DMS114 treated with DMSO at 0.1 percent for 48 hours (cell line): ENCODE data around the gene KCTD12.

Source experiments
- DNase-seq: peaks from one replicate; lab custom pipeline; 2025; ENCODE audit not compliant: unreplicated experiment; lab: John Stamatoyannopoulos, UW

The KCTD12 gene

GRCh38 chr13:76888421-76888820 is 2.2 kb upstream of the KCTD12 start:
- DNase-seq, result no peak

GRCh38 chr13:76887076-76887563 is 915 bp upstream of the KCTD12 start:
- no peak for DNase-seq

GRCh38 chr13:76886005-76886291 is 257 bp downstream of the KCTD12 start:
- no peak for DNase-seq

- no peak for DNase-seq
Measured at GRCh38 chr13:76885203-76886004, 801 bp downstream of the KCTD12 start.

- DNase-seq, result no peak
Measured at GRCh38 chr13:76884907-76885202, 1.4 kb downstream of the KCTD12 start.

GRCh38 chr13:76884186-76884906 is 1.9 kb downstream of the KCTD12 start:
- DNase-seq, result no peak

- no peak for DNase-seq
Measured at GRCh38 chr13:76883236-76883635, 3.0 kb downstream of the KCTD12 start.

GRCh38 chr13:76882431-76882830 is 3.8 kb downstream of the KCTD12 start:
- no peak for DNase-seq

GRCh38 chr13:76879883-76880270 is 6.3 kb downstream of the KCTD12 start:
- no peak for DNase-seq

GRCh38 chr13:76879203-76879882 is 6.9 kb downstream of the KCTD12 start:
- no peak for DNase-seq

- no peak for DNase-seq
Measured at GRCh38 chr13:76878043-76878442, 8.2 kb downstream of the KCTD12 start.

- DNase-seq, result no peak
Measured at GRCh38 chr13:76875271-76875815, 10.9 kb downstream of the KCTD12 start.

GRCh38 chr13:76874479-76874878 is 11.7 kb downstream of the KCTD12 start:
- no peak for DNase-seq

GRCh38 chr13:76873445-76873844 is 12.8 kb downstream of the KCTD12 start:
- DNase-seq, result no peak

- DNase-seq, result no peak
Measured at GRCh38 chr13:76872675-76873074, 13.5 kb downstream of the KCTD12 start.

GRCh38 chr13:76871432-76871831 is 14.8 kb downstream of the KCTD12 start:
- no peak for DNase-seq

GRCh38 chr13:76868371-76868770 is 17.8 kb downstream of the KCTD12 start:
- no peak for DNase-seq

GRCh38 chr13:76865996-76866503 is 20.2 kb downstream of the KCTD12 start:
- no peak for DNase-seq

GRCh38 chr13:76865109-76865508 is 21.1 kb downstream of the KCTD12 start:
- no peak for DNase-seq

- no peak for DNase-seq
Measured at GRCh38 chr13:76864259-76864658, 21.9 kb downstream of the KCTD12 start.

GRCh38 chr13:76863022-76863421 is 23.2 kb downstream of the KCTD12 start:
- DNase-seq, result no peak

GRCh38 chr13:76861859-76862258 is 24.3 kb downstream of the KCTD12 start:
- no peak for DNase-seq
